Activated B cell treated with CpG ODN at 0.5 μM for 24 hours (primary cell): ENCODE results near the gene ZBTB16. TPM values are rescaled to one million over a fixed set of nuclear protein-coding genes. Genes with fewer than 3 reads are reported as not detected.

ENCODE experiments used
- ATAC-seq: fragments of 200-7000 bp; cut with Tn5 transposase; one replicate; pipeline ENCODE4 v1.10.0; 2021; ENCODE audit warnings: low read depth, mild to moderate bottlenecking, moderate library complexity
- CTCF ChIA-PET: fragments of 350-600 bp; sonication (Branson Sonifier 250); formaldehyde crosslinking; loops from one replicate; lab custom pipeline; 2021; ENCODE audit warnings: antibody characterized with exemption; lab: Charles Lee
- POLR2A ChIA-PET: fragments of 350-600 bp; sonication (Branson Sonifier 250); formaldehyde crosslinking; loops from one replicate; lab custom pipeline; 2021; ENCODE audit warnings: antibody characterized with exemption; lab: Charles Lee
- DNase-seq: peaks from one replicate; pipeline ENCODE4 v3.0.0; 2022
- H3K27ac Mint-ChIP-seq: one replicate; pipeline ENCODE4 v1.8.0; 2020; ENCODE audit warnings: mixed read lengths
- H3K27me3 Mint-ChIP-seq: one replicate; pipeline ENCODE4 v1.8.0; 2021; ENCODE audit warnings: mixed read lengths
- H3K36me3 Mint-ChIP-seq: one replicate; pipeline ENCODE4 v1.8.0; 2021; ENCODE audit warnings: low read depth, mixed read lengths
- H3K4me1 Mint-ChIP-seq: one replicate; pipeline ENCODE4 v1.8.0; 2021; ENCODE audit warnings: mixed read lengths
- H3K4me3 Mint-ChIP-seq: one replicate; pipeline ENCODE4 v1.8.0; 2020; ENCODE audit warnings: mild to moderate bottlenecking, mixed read lengths
- H3K9me3 Mint-ChIP-seq: one replicate; pipeline ENCODE4 v1.8.0; 2020; ENCODE audit warnings: mixed read lengths
- intact Hi-C: fragments of 100-400 bp; cut with micrococcal nuclease; formaldehyde crosslinking; loops from one replicate; pipeline ENCODE4 v1.15.1; 2024
- total RNA-seq: library from RNA; stranded (reverse); gene quantifications from 2 replicates; pipeline ENCODE4 v1.2.3, GENCODE V29; 2022
- TF ChIP-seq, protein P1 (sequence below): fragments of 200-600 bp; IDR thresholded peaks from one replicate; pipeline ENCODE4 v1.8.0; 2022; ENCODE audit warnings: antibody characterized with exemption, mild to moderate bottlenecking

Gene ZBTB16
- total RNA-seq, 1 donor from 2014 or later = 2.5 TPM

DNA sequence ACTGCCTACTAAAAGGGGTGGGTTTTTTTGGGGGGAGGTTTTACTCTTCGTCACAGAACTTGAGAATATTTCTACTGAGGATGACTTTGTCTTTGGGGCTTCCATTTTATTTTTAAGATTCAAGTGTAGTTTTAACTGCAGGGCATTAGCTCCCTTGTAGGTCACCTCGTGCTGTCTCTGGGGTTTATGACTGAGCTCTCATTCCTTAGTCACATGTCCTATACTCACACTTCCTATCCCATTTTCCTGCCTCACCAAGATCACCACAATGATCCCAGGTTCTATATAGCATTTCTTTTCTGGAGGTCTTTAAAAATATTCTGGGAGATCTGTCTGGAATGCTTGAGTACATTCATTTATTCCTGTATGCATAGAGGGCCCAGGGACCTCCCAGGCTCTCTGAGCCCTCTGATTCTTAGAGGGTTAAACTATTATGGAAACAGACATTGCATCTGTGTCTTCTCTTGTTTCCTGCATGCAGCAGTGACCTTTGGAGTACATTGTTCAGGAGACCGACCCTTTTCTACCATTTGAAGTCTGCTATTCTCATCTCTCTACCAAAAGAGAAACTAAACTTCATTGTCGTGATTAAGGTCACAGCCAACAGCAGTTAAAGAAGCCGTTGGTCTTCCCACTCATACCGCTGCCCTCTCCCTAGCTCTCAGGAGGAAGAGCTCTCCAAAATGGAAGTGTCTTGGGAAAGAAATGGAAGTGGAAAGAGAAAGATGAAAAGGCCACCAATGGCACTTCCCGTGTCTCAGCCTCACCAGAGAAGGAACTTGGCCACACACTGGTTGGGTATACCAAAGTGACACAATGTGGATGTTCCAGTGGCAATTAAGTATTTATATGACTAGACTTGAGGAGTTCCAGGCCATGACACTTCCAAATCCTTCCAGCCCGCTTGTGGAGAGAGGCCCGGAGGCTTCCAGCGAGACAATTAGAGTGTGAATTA lies 77.5 kb downstream of the ZBTB16 start:
- ATAC-seq (no peak), DNase-seq (no peak)
- Mint-ChIP-seq H3K27ac (no peak overlapping the region), H3K4me3 (no peak overlapping the region), H3K4me1 (peaks cover 49% of the 10 kb centered on the region), H3K36me3 (no peaks in the 10 kb centered on the region), H3K9me3 (no peaks in the 10 kb centered on the region), H3K27me3 (peaks cover 18% of the 10 kb centered on the region)
- intact Hi-C loops = no loop called here
- ChIA-PET CTCF (no interaction called here), POLR2A (no interaction called here)
- TF ChIP-seq, protein P1, sequence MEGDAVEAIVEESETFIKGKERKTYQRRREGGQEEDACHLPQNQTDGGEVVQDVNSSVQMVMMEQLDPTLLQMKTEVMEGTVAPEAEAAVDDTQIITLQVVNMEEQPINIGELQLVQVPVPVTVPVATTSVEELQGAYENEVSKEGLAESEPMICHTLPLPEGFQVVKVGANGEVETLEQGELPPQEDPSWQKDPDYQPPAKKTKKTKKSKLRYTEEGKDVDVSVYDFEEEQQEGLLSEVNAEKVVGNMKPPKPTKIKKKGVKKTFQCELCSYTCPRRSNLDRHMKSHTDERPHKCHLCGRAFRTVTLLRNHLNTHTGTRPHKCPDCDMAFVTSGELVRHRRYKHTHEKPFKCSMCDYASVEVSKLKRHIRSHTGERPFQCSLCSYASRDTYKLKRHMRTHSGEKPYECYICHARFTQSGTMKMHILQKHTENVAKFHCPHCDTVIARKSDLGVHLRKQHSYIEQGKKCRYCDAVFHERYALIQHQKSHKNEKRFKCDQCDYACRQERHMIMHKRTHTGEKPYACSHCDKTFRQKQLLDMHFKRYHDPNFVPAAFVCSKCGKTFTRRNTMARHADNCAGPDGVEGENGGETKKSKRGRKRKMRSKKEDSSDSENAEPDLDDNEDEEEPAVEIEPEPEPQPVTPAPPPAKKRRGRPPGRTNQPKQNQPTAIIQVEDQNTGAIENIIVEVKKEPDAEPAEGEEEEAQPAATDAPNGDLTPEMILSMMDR = no peak

- DNase-seq (no peak), ATAC-seq (no peak)
- Mint-ChIP-seq H3K9me3 (no peaks in the 10 kb centered on the region), H3K4me1 (peaks cover 49% of the 10 kb centered on the region), H3K4me3 (no peak overlapping the region), H3K27me3 (peaks cover 19% of the 10 kb centered on the region), H3K27ac (no peak overlapping the region), H3K36me3 (no peaks in the 10 kb centered on the region)
- POLR2A ChIA-PET = no interaction called here
- intact Hi-C loops = no loop called here
- CTCF ChIA-PET = no interaction called here
- TF ChIP-seq, protein P1 = no peak
Measured at GRCh38 chr11:114137838-114138237, 78.3 kb downstream of the ZBTB16 start.

GRCh38 chr11:114138411-114138810 lies 78.9 kb downstream of the ZBTB16 start:
- Mint-ChIP-seq H3K9me3 (no peaks in the 10 kb centered on the region), H3K4me1 (peaks cover 53% of the 10 kb centered on the region), H3K27ac (no peak overlapping the region), H3K27me3 (peaks cover 19% of the 10 kb centered on the region), H3K4me3 (peak overlapping the region; percentile 12), H3K36me3 (no peaks in the 10 kb centered on the region)
- POLR2A ChIA-PET = no interaction called here
- no peak for ATAC-seq
- intact Hi-C loops = no loop called here
- CTCF ChIA-PET = no interaction called here
- no peak for DNase-seq
- TF ChIP-seq, protein P1 = no peak

GRCh38 chr11:114140826-114141225 lies 81.3 kb downstream of the ZBTB16 start:
- Mint-ChIP-seq H3K4me1 (peaks cover 57% of the 10 kb centered on the region), H3K27me3 (peaks cover 21% of the 10 kb centered on the region), H3K27ac (no peak overlapping the region), H3K4me3 (no peak overlapping the region), H3K36me3 (no peaks in the 10 kb centered on the region), H3K9me3 (no peaks in the 10 kb centered on the region)
- ATAC-seq = no peak
- ChIA-PET CTCF (no interaction called here), POLR2A (no interaction called here)
- intact Hi-C loops = no loop called here
- no peak for DNase-seq
- TF ChIP-seq, protein P1 = no peak

DNA sequence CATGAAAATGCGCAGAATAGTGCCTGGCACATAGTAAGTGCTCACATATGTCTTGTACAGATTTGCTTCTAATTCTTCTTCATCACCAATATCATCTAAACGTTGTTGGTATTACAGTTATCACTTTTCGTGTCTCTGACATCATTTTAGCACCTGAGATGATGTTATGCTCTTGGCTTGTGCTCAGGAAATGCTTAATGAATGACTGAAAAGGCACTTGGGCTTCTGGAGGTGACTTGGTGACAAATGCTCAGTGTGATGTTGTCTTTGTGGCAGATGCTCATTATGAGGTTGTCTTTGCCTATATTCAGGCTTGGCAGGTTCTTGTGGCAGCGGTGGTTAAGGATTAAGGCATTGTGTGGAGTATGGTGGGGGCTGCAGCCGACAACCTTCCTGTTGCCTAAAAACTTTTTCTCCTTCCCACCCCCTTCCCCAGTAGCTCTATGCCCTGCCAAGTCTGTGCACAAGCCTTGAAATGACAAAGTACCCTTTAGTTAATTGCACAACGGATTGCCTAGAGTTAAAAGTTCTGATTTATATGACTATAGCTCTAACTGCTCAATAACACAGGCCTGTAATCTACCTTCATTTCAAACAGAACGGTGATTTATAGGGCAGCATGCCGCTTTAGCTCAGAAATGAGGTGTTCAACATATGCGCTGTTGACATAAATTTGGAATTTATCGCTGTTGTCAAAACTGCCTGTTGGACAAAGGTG lies 82.5 kb downstream of the ZBTB16 start:
- ChIA-PET CTCF (no interaction called here), POLR2A (no interaction called here)
- peaks cover 19% of the 10 kb centered on the region for H3K27me3 Mint-ChIP-seq
- no peak for DNase-seq
- peaks cover 47% of the 10 kb centered on the region for H3K4me1 Mint-ChIP-seq
- no peaks in the 10 kb centered on the region for H3K36me3 Mint-ChIP-seq
- no peak overlapping the region for H3K4me3 Mint-ChIP-seq
- no peaks in the 10 kb centered on the region for H3K9me3 Mint-ChIP-seq
- intact Hi-C loops = no loop called here
- ATAC-seq = no peak
- H3K27ac Mint-ChIP-seq = no peak overlapping the region
- TF ChIP-seq, protein P1 = no peak
